H9 (cell line): ENCODE results near the gene CACTIN. TPM values are rescaled to one million over a fixed set of nuclear protein-coding genes. Genes with fewer than 3 reads are reported as not detected.

Experiments used
- DNase-seq: peaks from one replicate; pipeline ENCODE4 v3.0.0-alpha.2; 2017
- H2AFZ ChIP-seq: one replicate; pipeline ENCODE4 v1.6.1; 2013; ENCODE audit warnings: mild to moderate bottlenecking, low read length, control low read depth, moderate library complexity
- H2AK5ac ChIP-seq: 2 replicates; pipeline ENCODE4 v1.6.1; 2013; ENCODE audit warnings: low read length, control low read depth, mixed read lengths; ENCODE audit not compliant: insufficient read length
- H2BK120ac ChIP-seq: one replicate; pipeline ENCODE4 v1.6.1; 2013; ENCODE audit warnings: low read depth, mild to moderate bottlenecking, low read length, control low read depth, inconsistent platforms; ENCODE audit not compliant: poor library complexity, severe bottlenecking
- H2BK12ac ChIP-seq: 2 replicates; pipeline ENCODE4 v1.6.1; 2013; ENCODE audit warnings: low read length, control low read depth, mixed read lengths, low read depth; ENCODE audit not compliant: insufficient read length
- H2BK15ac ChIP-seq: 2 replicates; pipeline ENCODE4 v1.6.1; 2013; ENCODE audit warnings: low read depth, low read length, control low read depth
- H2BK20ac ChIP-seq: one replicate; pipeline ENCODE4 v1.6.1; 2013; ENCODE audit warnings: low read depth, mild to moderate bottlenecking, low read length, control low read depth, inconsistent platforms; ENCODE audit not compliant: poor library complexity, severe bottlenecking
- H2BK5ac ChIP-seq: 2 replicates; pipeline ENCODE4 v1.6.1; 2013; ENCODE audit warnings: low read length, control low read depth, mixed read lengths; ENCODE audit not compliant: insufficient read length
- H3K14ac ChIP-seq: 2 replicates; pipeline ENCODE4 v1.6.1; 2013; ENCODE audit warnings: low read length, control low read depth; ENCODE audit not compliant: insufficient read depth
- H3K18ac ChIP-seq: 2 replicates; pipeline ENCODE4 v1.6.1; 2013; ENCODE audit warnings: low read depth, mild to moderate bottlenecking, mixed read lengths, low read length, control low read depth; ENCODE audit not compliant: insufficient read length
- H3K23ac ChIP-seq: 2 replicates; pipeline ENCODE4 v1.6.1; 2013; ENCODE audit warnings: low read length, control low read depth, mixed read lengths, low read depth; ENCODE audit not compliant: insufficient read length
- H3K23me2 ChIP-seq: 2 replicates; pipeline ENCODE4 v1.6.1; 2013; ENCODE audit warnings: low read depth, mild to moderate bottlenecking, mixed read lengths, low read length, control low read depth; ENCODE audit not compliant: insufficient read length, poor library complexity, severe bottlenecking
- H3K27ac ChIP-seq: 2 replicates; pipeline ENCODE4 v1.5.1; 2013; ENCODE audit warnings: low read length, control low read depth, mixed read lengths, low read depth; ENCODE audit not compliant: insufficient read length
- H3K27me3 ChIP-seq: 2 replicates; pipeline ENCODE4 v1.6.1; 2013; ENCODE audit warnings: low read length, control low read depth, inconsistent platforms; ENCODE audit not compliant: insufficient read depth
- H3K4ac ChIP-seq: 2 replicates; pipeline ENCODE4 v1.6.1; 2013; ENCODE audit warnings: low read depth, mild to moderate bottlenecking, control low read depth, inconsistent platforms, low read length, moderate library complexity
- H3K4me1 ChIP-seq: 2 replicates; pipeline ENCODE4 v1.6.1; 2013; ENCODE audit warnings: low read length, control low read depth, inconsistent platforms; ENCODE audit not compliant: insufficient read depth
- H3K4me2 ChIP-seq: 2 replicates; pipeline ENCODE4 v1.6.1; 2013; ENCODE audit warnings: low read length, control low read depth, mixed read lengths; ENCODE audit not compliant: insufficient read length, insufficient read depth
- H3K56ac ChIP-seq: 2 replicates; pipeline ENCODE4 v1.6.1; 2013; ENCODE audit warnings: low read depth, mild to moderate bottlenecking, mixed read lengths, low read length, control low read depth; ENCODE audit not compliant: insufficient read length
- H3K79me1 ChIP-seq: 2 replicates; pipeline ENCODE4 v1.6.1; 2013; ENCODE audit warnings: low read depth, mild to moderate bottlenecking, moderate library complexity, low read length, control low read depth, inconsistent platforms; ENCODE audit not compliant: insufficient read depth, poor library complexity, severe bottlenecking
- H3K79me2 ChIP-seq: 2 replicates; pipeline ENCODE4 v1.6.1; 2013; ENCODE audit warnings: low read length, control low read depth, inconsistent platforms; ENCODE audit not compliant: insufficient read depth
- H3K9ac ChIP-seq: 2 replicates; pipeline ENCODE4 v1.6.1; 2013; ENCODE audit warnings: low read length, control low read depth, mixed read lengths; ENCODE audit not compliant: insufficient read length; ENCODE audit errors: extremely low read depth
- H3K9me3 ChIP-seq: one replicate; pipeline ENCODE4 v1.6.1; 2013; ENCODE audit warnings: low read depth, low read length, inconsistent platforms; ENCODE audit not compliant: control insufficient read depth
- H3T11ph ChIP-seq: one replicate; pipeline ENCODE4 v1.6.1; 2013; ENCODE audit warnings: mild to moderate bottlenecking, low read length, control low read depth, inconsistent platforms
- H4K20me1 ChIP-seq: one replicate; pipeline ENCODE4 v1.6.1; 2013; ENCODE audit not compliant: control insufficient read depth, insufficient read length, insufficient read depth
- H4K5ac ChIP-seq: 2 replicates; pipeline ENCODE4 v1.6.1; 2013; ENCODE audit warnings: low read depth, mild to moderate bottlenecking, mixed read lengths, low read length, control low read depth; ENCODE audit not compliant: insufficient read length
- H4K8ac ChIP-seq: replicated peaks from 2 replicates; pipeline ENCODE4 v1.6.1; 2013; ENCODE audit warnings: low read length, control low read depth, mixed read lengths, low read depth; ENCODE audit not compliant: insufficient read length
- H4K91ac ChIP-seq: 2 replicates; pipeline ENCODE4 v1.6.1; 2013; ENCODE audit warnings: low read depth, mild to moderate bottlenecking, moderate library complexity, mixed read lengths, low read length, control low read depth; ENCODE audit not compliant: insufficient read length
- H3K27ac Mint-ChIP-seq, 3 experiments: 2 replicates in 2 of 3; 3 replicates in 1 of 3; pipeline ENCODE4 v1.8.0; 2020 to 2021; ENCODE audit warnings: mixed read lengths in 3 of 3, mild to moderate bottlenecking in 1 of 3, moderate library complexity in 1 of 3
- H3K27me3 Mint-ChIP-seq: 2 replicates; pipeline ENCODE4 v1.8.0; 2021; ENCODE audit warnings: low read depth, mild to moderate bottlenecking, moderate library complexity, mixed read lengths
- H3K36me3 Mint-ChIP-seq, 3 experiments: 2 replicates in 2 of 3; 3 replicates in 1 of 3; pipeline ENCODE4 v1.8.0; 2020 to 2021; ENCODE audit warnings: low read depth in 3 of 3, mixed read lengths in 3 of 3; ENCODE audit not compliant: insufficient read depth in 1 of 3
- H3K4me1 Mint-ChIP-seq, 2 experiments: 2 replicates each; pipeline ENCODE4 v1.8.0; 2020; ENCODE audit warnings: mixed read lengths in 2 of 2
- H3K4me3 Mint-ChIP-seq, 2 experiments: 2 replicates in 1 of 2; 3 replicates in 1 of 2; pipeline ENCODE4 v1.8.0; 2020 to 2021; ENCODE audit warnings: mild to moderate bottlenecking in 2 of 2, mixed read lengths in 2 of 2, moderate library complexity in 1 of 2
- H3K9me3 Mint-ChIP-seq, 2 experiments: 2 replicates in 1 of 2; 3 replicates in 1 of 2; pipeline ENCODE4 v1.8.0; 2020; ENCODE audit warnings: mild to moderate bottlenecking in 2 of 2, mixed read lengths in 2 of 2, moderate library complexity in 1 of 2
- CTCF ChIP-seq: fragments of 200-600 bp; sonication (generic); conservative IDR thresholded peaks from 3 replicates; pipeline ENCODE4 v1.8.0; 2021; ENCODE audit warnings: antibody characterized with exemption, mild to moderate bottlenecking
- WGBS: extraction: QIAGEN DNeasy Blood & Tissue Kit; methylation state at CpG from one replicate; pipeline ENCODE4 v1.1.7; 2013; ENCODE audit warnings: missing lambda C conversion rate, low lambda C conversion rate, mixed read lengths; ENCODE audit not compliant: insufficient read length; ENCODE audit errors: extremely low coverage; 5-methylcytosine and 5-hydroxymethylcytosine counted together
- total RNA-seq: library from RNA; stranded (reverse); gene quantifications from 2 replicates; pipeline ENCODE4 v1.2.1, GENCODE V29; 2021

Gene CACTIN
- total RNA-seq, 1 experiment from 2014 or later: 37.3 TPM

- Histone ChIP-seq H3K23me2 (no peaks in the 10 kb centered on the region), H2BK12ac (no peak overlapping the region), H3T11ph (no peak overlapping the region), H3K79me2 (no peaks in the 10 kb centered on the region), H3K18ac (no peak overlapping the region), H4K91ac (no peak overlapping the region), H3K4me2 (no peak overlapping the region), H2BK15ac (no peak overlapping the region), H4K8ac (no peak overlapping the region), H2BK5ac (no peak overlapping the region), H4K5ac (no peak overlapping the region), H3K14ac (no peak overlapping the region), H3K4me1 (no peaks in the 10 kb centered on the region), H3K27ac (no peak overlapping the region), H3K79me1 (no peaks in the 10 kb centered on the region), H2AK5ac (no peak overlapping the region), H3K23ac (no peak overlapping the region), H3K27me3 (no peaks in the 10 kb centered on the region), H2AFZ (no peak overlapping the region), H3K4ac (no peak overlapping the region), H2BK20ac (no peak overlapping the region), H3K9me3 (no peaks in the 10 kb centered on the region), H2BK120ac (no peak overlapping the region), H4K20me1 (no peaks in the 10 kb centered on the region), H3K56ac (no peak overlapping the region), H3K9ac (no peak overlapping the region)
- no peak for DNase-seq
- H3K4me3 Mint-ChIP-seq: no peak overlapping the region
- WGBS: no CpG with 5 or more reads among the region's 23 CpGs
- H3K9me3 Mint-ChIP-seq: no peaks in the 10 kb centered on the region; a peak in 1 of 5 replicates
- H3K27me3 Mint-ChIP-seq: no peaks in the 10 kb centered on the region
- H3K27ac Mint-ChIP-seq: no peak overlapping the region
- peaks cover 8 to 29% (median 21%) of the 10 kb centered on the region in 3 experiments; a peak in 6 of 7 replicates for H3K36me3 Mint-ChIP-seq
- H3K4me1 Mint-ChIP-seq: no peaks in the 10 kb centered on the region
- TF ChIP-seq CTCF: no peak
Measured at GRCh38 chr19:3637621-3638020, 11.0 kb upstream of the CACTIN start.
